GM21390 (cell line): ENCODE data around the gene TNNI2.
"Not testable (repeated sequence)": the region's sequence is repeated elsewhere in the genome, so short reads cannot be mapped to it uniquely, and the experiment has no call there.

Experiments used
- ATAC-seq: cut with Tn5 transposase; IDR thresholded peaks from one replicate; pipeline ENCODE4 v1.9.1; 2021; ENCODE audit not compliant: unreplicated experiment

Gene TNNI2

GRCh38 chr11:1883346-1884302 is 44.8 kb downstream of the TNNI2 start:
- ATAC-seq, result no peak

GRCh38 chr11:1884303-1884700 is 45.5 kb downstream of the TNNI2 start:
- no peak for ATAC-seq

- not testable (repeated sequence) for ATAC-seq
These were observed 47.8 kb downstream of the TNNI2 start for GRCh38 chr11:1886551-1886950.

- ATAC-seq, result no peak
These were observed 48.9 kb downstream of the TNNI2 start for GRCh38 chr11:1887451-1888346.

- no peak for ATAC-seq
These were observed 49.6 kb downstream of the TNNI2 start for GRCh38 chr11:1888347-1888753.

GRCh38 chr11:1888811-1889210 is 50.0 kb downstream of the TNNI2 start:
- no peak for ATAC-seq

GRCh38 chr11:1889224-1889930 is 50.6 kb downstream of the TNNI2 start:
- ATAC-seq, result no peak

GRCh38 chr11:1889941-1890855 is 51.4 kb downstream of the TNNI2 start:
- ATAC-seq, result no peak
